Measurements from ENCODE around the gene LCN15. TPM values are rescaled to one million over a fixed set of nuclear protein-coding genes. Genes with fewer than 3 reads are reported as not detected.

LCN15 gene
- polyA plus RNA-seq, 1 donor from 2014 or later: not detected

GRCh38 chr9:136740491-136740890 lies 23.8 kb downstream of the LCN15 start:
- Histone ChIP-seq H3F3A (ENCODE audit: insufficient read depth, low read length, poor library complexity, severe bottlenecking) (no peaks in the 10 kb centered on the region), H3K9me2 (ENCODE audit: insufficient read depth, low read length) (no peaks in the 10 kb centered on the region), H3K9ac (ENCODE audit: low read length) (no peak overlapping the region), H3K36me3 (ENCODE audit: insufficient read depth, low read length) (no peaks in the 10 kb centered on the region), H3K4me2 (ENCODE audit: low read length) (no peak overlapping the region), H3K9me3 (ENCODE audit: low read length) (no peaks in the 10 kb centered on the region), H3K27ac (ENCODE audit: low read length) (no peak overlapping the region), H3K27me3 (ENCODE audit: insufficient read depth, low read depth, low read length) (no peaks in the 10 kb centered on the region), H3K79me2 (replicated peaks; ENCODE audit: insufficient read depth, low read length) (no peaks in the 10 kb centered on the region), H2AFZ (ENCODE audit: low read depth, low read length) (no peak overlapping the region), H3K4me3 (ENCODE audit: low read length) (no peak overlapping the region), H4K20me1 (ENCODE audit: insufficient read depth) (no peaks in the 10 kb centered on the region)
- TF ChIP-seq EZH2 (IDR thresholded peaks at IDR 0.05; ENCODE audit: borderline replicate concordance, insufficient read depth, low read length, poor library complexity, severe bottlenecking) (no peak), TAF1 (IDR thresholded peaks at IDR 0.05; ENCODE audit: low read depth) (no peak), CTCF (IDR thresholded peaks at IDR 0.05; ENCODE audit: poor library complexity, severe bottlenecking) (no peak), POLR2AphosphoS5 (IDR thresholded peaks at IDR 0.05) (no peak), REST (IDR thresholded peaks at IDR 0.05; ENCODE audit: borderline replicate concordance) (no peak), EP300 (conservative IDR thresholded peaks at IDR 0.05; ENCODE audit: poor library complexity, severe bottlenecking) (no peak), RAD21 (conservative IDR thresholded peaks at IDR 0.05) (no peak)

GRCh38 chr9:136740069-136740468 lies 24.2 kb downstream of the LCN15 start:
- Histone ChIP-seq H2AFZ (ENCODE audit: low read depth, low read length) (no peak overlapping the region), H3K36me3 (ENCODE audit: insufficient read depth, low read length) (no peaks in the 10 kb centered on the region), H3K4me2 (ENCODE audit: low read length) (no peak overlapping the region), H3K9me2 (ENCODE audit: insufficient read depth, low read length) (no peaks in the 10 kb centered on the region), H3K9me3 (ENCODE audit: low read length) (no peaks in the 10 kb centered on the region), H3K27ac (ENCODE audit: low read length) (no peak overlapping the region), H4K20me1 (ENCODE audit: insufficient read depth) (no peaks in the 10 kb centered on the region), H3K4me3 (ENCODE audit: low read length) (no peak overlapping the region), H3K79me2 (replicated peaks; ENCODE audit: insufficient read depth, low read length) (no peaks in the 10 kb centered on the region), H3K27me3 (ENCODE audit: insufficient read depth, low read depth, low read length) (no peaks in the 10 kb centered on the region), H3F3A (ENCODE audit: insufficient read depth, low read length, poor library complexity, severe bottlenecking) (no peaks in the 10 kb centered on the region), H3K9ac (ENCODE audit: low read length) (no peak overlapping the region)
- TF ChIP-seq SMC3 (conservative IDR thresholded peaks at IDR 0.05; ENCODE audit: poor library complexity): no peak
- TF ChIP-seq REST (IDR thresholded peaks at IDR 0.05; ENCODE audit: borderline replicate concordance): no peak
- no peak for TF ChIP-seq RAD21 (conservative IDR thresholded peaks at IDR 0.05)
- TF ChIP-seq EP300 (conservative IDR thresholded peaks at IDR 0.05; ENCODE audit: poor library complexity, severe bottlenecking): no peak
- no peak for TF ChIP-seq POLR2AphosphoS5 (IDR thresholded peaks at IDR 0.05)
- no peak for TF ChIP-seq TAF1 (IDR thresholded peaks at IDR 0.05; ENCODE audit: low read depth)
- TF ChIP-seq CTCF (IDR thresholded peaks at IDR 0.05; ENCODE audit: poor library complexity, severe bottlenecking): no peak
- TF ChIP-seq EZH2 (IDR thresholded peaks at IDR 0.05; ENCODE audit: borderline replicate concordance, insufficient read depth, low read length, poor library complexity, severe bottlenecking): no peak
- no peak for TF ChIP-seq MXI1 (conservative IDR thresholded peaks at IDR 0.05; ENCODE audit: poor library complexity, severe bottlenecking)
